Thyroid gland (tissue), 4 donors: Measurements from ENCODE around the gene CITED1. TPM values are rescaled to one million over a fixed set of nuclear protein-coding genes. Genes with fewer than 3 reads are reported as not detected.

Experiments used
- DNase-seq, 2 donors: peaks; one replicate each; pipeline ENCODE4 v3.0.0-alpha.2; 2019
- H3K27ac ChIP-seq, 3 donors: fragments of 200-600 bp; sonication (generic); 1 replicate in 2 of 3; 2 replicates in 1 of 3; pipeline ENCODE4 v1.5.1; 2016 to 2019; ENCODE audit warnings: mild to moderate bottlenecking in 1 of 3, moderate library complexity in 1 of 3
- H3K27me3 ChIP-seq: fragments of 200-600 bp; sonication (generic); one replicate; pipeline ENCODE4 v1.5.1; 2019
- H3K36me3 ChIP-seq, 2 donors: fragments of 200-600 bp; sonication (generic); one replicate each; pipeline ENCODE4 v1.5.1; 2016 to 2019
- H3K4me1 ChIP-seq, 2 donors: fragments of 200-600 bp; sonication (generic); one replicate each; pipeline ENCODE4 v1.5.1; 2017 to 2019
- H3K4me3 ChIP-seq, 3 donors: fragments of 200-600 bp; sonication (generic); replicated peaks in 1 of 3; 1 replicate in 2 of 3; 2 replicates in 1 of 3; pipeline ENCODE4 v1.5.1; 2016; ENCODE audit warnings: mild to moderate bottlenecking in 1 of 3
- H3K9me3 ChIP-seq: fragments of 200-600 bp; sonication (generic); one replicate; pipeline ENCODE4 v1.5.1; 2017
- CTCF ChIP-seq, 6 experiments: fragments of 200-600 bp in 3 of 6; fragments of 450-650 bp in 3 of 6; sonication (generic) in 3 of 6; IDR thresholded peaks; one replicate each; pipeline ENCODE4 v1.5.1; 2016 to 2019; ENCODE audit warnings: antibody characterized with exemption in 6 of 6, mild to moderate bottlenecking in 2 of 6, inconsistent platforms in 1 of 6, moderate library complexity in 1 of 6
- POLR2A ChIP-seq, 2 donors: fragments of 450-650 bp; IDR thresholded peaks; one replicate each; pipeline ENCODE4 v1.6.1; 2017; ENCODE audit warnings: antibody characterized with exemption in 2 of 2, mild to moderate bottlenecking in 2 of 2, moderate library complexity in 1 of 2
- WGBS, 2 donors: methylation state at CpG; one replicate each; pipeline ENCODE4 v1.1.5; 2017; 5-methylcytosine and 5-hydroxymethylcytosine counted together
- intact Hi-C: fragments of 100-400 bp; cut with DNase I; formaldehyde crosslinking; loops from one replicate; pipeline ENCODE4 v1.15.1; 2023
- total RNA-seq, 4 donors: library from RNA; depleted of rRNA; stranded (reverse); fragments of >200 nt; gene quantifications; one replicate each; pipeline ENCODE4 v1.2.3, GENCODE V29; 2016

Gene CITED1
- total RNA-seq, 4 donors from 2014 or later: 5.5 to 29.9 (median 17.5) TPM

GRCh38 chrX:72308209-72308565 is 2.5 kb upstream of the CITED1 start:
- TF ChIP-seq POLR2A (IDR thresholded peaks at IDR 0.05): no peak
- no peak for TF ChIP-seq CTCF (IDR thresholded peaks at IDR 0.05)
- no peaks in the 10 kb centered on the region for H3K9me3 ChIP-seq

GRCh38 chrX:72307646-72308051 is 1.9 kb upstream of the CITED1 start:
- peak overlapping the region in 1 of 3 donors; percentile 42 for H3K4me3 ChIP-seq
- peaks cover 6 to 27% of the 10 kb centered on the region in 2 donors for H3K4me1 ChIP-seq
- intact Hi-C loops: no loop called here
- DNase-seq: peak in 1 of 2 donors; percentile 2
- WGBS, 2 donors: 7 to 16% methylated on average over 9 to 16 of the region's 17 CpGs
- no peak overlapping the region for H3K27ac ChIP-seq
- H3K27me3 ChIP-seq: peaks cover 4% of the 10 kb centered on the region
- H3K36me3 ChIP-seq: no peaks in the 10 kb centered on the region
- TF ChIP-seq CTCF (IDR thresholded peaks at IDR 0.05) (no peak), POLR2A (IDR thresholded peaks at IDR 0.05) (no peak)
- no peaks in the 10 kb centered on the region for H3K9me3 ChIP-seq

More at GRCh38 chrX:72308209-72308565, 2.5 kb upstream of the CITED1 start:
- intact Hi-C loops: no loop called here
- no peak overlapping the region for H3K27ac ChIP-seq
- no peak for DNase-seq
- H3K4me1 ChIP-seq: peaks cover 6 to 27% of the 10 kb centered on the region in 2 donors
- no peak overlapping the region for H3K4me3 ChIP-seq
- H3K27me3 ChIP-seq: peaks cover 4% of the 10 kb centered on the region
- H3K36me3 ChIP-seq: no peaks in the 10 kb centered on the region
- 8 to 16% methylated on average over 11 of the region's 11 CpGs for WGBS, 2 donors

GRCh38 chrX:72306851-72307645 is 1.3 kb upstream of the CITED1 start:
- WGBS, 2 donors: 0 to 14% methylated on average over 7 to 10 of the region's 56 CpGs
- TF ChIP-seq POLR2A (IDR thresholded peaks at IDR 0.05): peak in 1 of 2 donors; percentile 33
- TF ChIP-seq CTCF (IDR thresholded peaks at IDR 0.05): no peak
- H3K9me3 ChIP-seq: no peaks in the 10 kb centered on the region
- intact Hi-C loops: no loop called here
- peaks cover 6 to 27% of the 10 kb centered on the region in 2 donors for H3K4me1 ChIP-seq
- DNase-seq: peak; percentile 69
- no peaks in the 10 kb centered on the region for H3K36me3 ChIP-seq
- H3K4me3 ChIP-seq: peak overlapping the region in 2 of 3 donors; percentile 1 to 42
- H3K27me3 ChIP-seq: peaks cover 4% of the 10 kb centered on the region
- no peak overlapping the region for H3K27ac ChIP-seq

- peaks cover 4% of the 10 kb centered on the region for H3K27me3 ChIP-seq
- no peak overlapping the region for H3K27ac ChIP-seq
- peak overlapping the region; percentile 15 to 42 (median 15) for H3K4me3 ChIP-seq
- H3K36me3 ChIP-seq: no peaks in the 10 kb centered on the region
- no peaks in the 10 kb centered on the region for H3K9me3 ChIP-seq
- H3K4me1 ChIP-seq: peaks cover 6 to 27% of the 10 kb centered on the region in 2 donors
- peak in 1 of 2 donors; percentile 13 for DNase-seq
- WGBS, 2 donors: 0% methylated on average over 2 of the region's 92 CpGs; no CpG with 5 or more reads in 1 of the 2 donors
- no peak for TF ChIP-seq CTCF (IDR thresholded peaks at IDR 0.05)
- TF ChIP-seq POLR2A (IDR thresholded peaks at IDR 0.05): no peak
- intact Hi-C loops: no loop called here
Observed at GRCh38 chrX:72306085-72306801, 529 bp upstream of the CITED1 start.
